Measurements from ENCODE around the gene OGG1. TPM values are rescaled to one million over a fixed set of nuclear protein-coding genes. Genes with fewer than 3 reads are reported as not detected.

Gene OGG1
- total RNA-seq, 3 donors from 2014 or later (not counting 1 experiment from before 2014, with no cell fraction given), result 33.4 to 52.1 (median 34.7) TPM

DNA sequence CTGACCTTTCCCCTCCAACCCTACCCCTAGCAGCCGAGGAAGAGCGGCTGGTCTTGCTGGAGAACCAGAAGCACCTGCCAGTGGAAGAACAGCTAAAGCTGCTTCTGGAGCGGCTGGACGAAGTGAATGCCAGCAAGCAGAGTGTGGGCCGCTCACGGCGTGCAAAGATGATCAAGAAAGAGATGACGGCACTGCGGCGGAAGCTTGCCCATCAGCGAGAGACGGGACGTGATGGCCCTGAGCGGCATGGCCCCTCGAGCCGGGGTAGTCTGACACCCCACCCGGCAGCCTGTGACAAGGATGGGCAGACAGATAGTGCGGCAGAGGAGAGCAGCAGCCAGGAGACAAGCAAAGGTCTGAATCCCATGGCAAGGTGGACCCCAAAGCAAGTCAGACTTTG, 6.2 kb upstream of the OGG1 start:
- Histone ChIP-seq H3K4me1 (ENCODE audit: control insufficient read depth, insufficient read depth, low read length) (no peaks in the 10 kb centered on the region), H3K27ac (ENCODE audit: low read length) (no peak overlapping the region), H3K9me3 (ENCODE audit: control insufficient read depth, insufficient read depth, low read length) (no peaks in the 10 kb centered on the region), H3K4me3 (ENCODE audit: low read length) (no peak overlapping the region), H3K36me3 (ENCODE audit: control insufficient read depth, insufficient read depth, low read length) (peaks cover 95% of the 10 kb centered on the region), H3K27me3 (ENCODE audit: control insufficient read depth, insufficient read depth, low read length) (no peaks in the 10 kb centered on the region)
- Mint-ChIP-seq H3K4me1 (peaks cover 11 to 12% of the 10 kb centered on the region in 2 donors), H3K27ac (no peak overlapping the region), H3K4me3 (no peak overlapping the region), H3K27me3 (ENCODE audit: low read depth in 2 of 2) (no peaks in the 10 kb centered on the region), H3K36me3 (peaks cover 17% of the 10 kb centered on the region), H3K9me3 (no peaks in the 10 kb centered on the region)
- TF ChIP-seq, protein P1, sequence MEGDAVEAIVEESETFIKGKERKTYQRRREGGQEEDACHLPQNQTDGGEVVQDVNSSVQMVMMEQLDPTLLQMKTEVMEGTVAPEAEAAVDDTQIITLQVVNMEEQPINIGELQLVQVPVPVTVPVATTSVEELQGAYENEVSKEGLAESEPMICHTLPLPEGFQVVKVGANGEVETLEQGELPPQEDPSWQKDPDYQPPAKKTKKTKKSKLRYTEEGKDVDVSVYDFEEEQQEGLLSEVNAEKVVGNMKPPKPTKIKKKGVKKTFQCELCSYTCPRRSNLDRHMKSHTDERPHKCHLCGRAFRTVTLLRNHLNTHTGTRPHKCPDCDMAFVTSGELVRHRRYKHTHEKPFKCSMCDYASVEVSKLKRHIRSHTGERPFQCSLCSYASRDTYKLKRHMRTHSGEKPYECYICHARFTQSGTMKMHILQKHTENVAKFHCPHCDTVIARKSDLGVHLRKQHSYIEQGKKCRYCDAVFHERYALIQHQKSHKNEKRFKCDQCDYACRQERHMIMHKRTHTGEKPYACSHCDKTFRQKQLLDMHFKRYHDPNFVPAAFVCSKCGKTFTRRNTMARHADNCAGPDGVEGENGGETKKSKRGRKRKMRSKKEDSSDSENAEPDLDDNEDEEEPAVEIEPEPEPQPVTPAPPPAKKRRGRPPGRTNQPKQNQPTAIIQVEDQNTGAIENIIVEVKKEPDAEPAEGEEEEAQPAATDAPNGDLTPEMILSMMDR (IDR thresholded peaks at IDR 0.05), result no peak
- ATAC-seq, result no peak
- WGBS (ENCODE audit: insufficient coverage), result 97% methylated on average over 18 of the region's 18 CpGs
- intact Hi-C loops (cut with micrococcal nuclease), result no loop called here
- no peak for DNase-seq

DNA sequence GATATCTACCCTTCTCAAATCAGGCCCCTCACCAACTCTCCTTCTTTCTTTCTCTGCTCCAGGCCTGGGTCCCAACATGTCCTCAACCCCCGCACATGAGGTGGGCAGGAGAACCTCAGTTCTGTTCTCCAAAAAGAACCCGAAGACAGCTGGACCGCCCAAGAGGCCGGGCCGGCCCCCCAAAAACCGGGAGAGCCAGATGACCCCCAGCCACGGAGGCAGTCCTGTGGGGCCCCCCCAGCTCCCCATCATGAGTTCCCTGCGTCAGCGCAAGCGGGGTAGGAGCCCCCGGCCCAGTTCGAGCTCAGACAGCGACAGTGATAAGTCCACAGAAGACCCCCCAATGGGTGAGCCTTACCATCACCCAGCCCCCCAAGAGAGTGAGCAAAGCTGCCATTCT, 5.6 kb upstream of the OGG1 start:
- Histone ChIP-seq H3K4me1 (ENCODE audit: control insufficient read depth, insufficient read depth, low read length) (peaks cover 5% of the 10 kb centered on the region), H3K36me3 (ENCODE audit: control insufficient read depth, insufficient read depth, low read length) (peaks cover 90% of the 10 kb centered on the region), H3K27ac (ENCODE audit: low read length) (no peak overlapping the region), H3K4me3 (ENCODE audit: low read length) (no peak overlapping the region), H3K27me3 (ENCODE audit: control insufficient read depth, insufficient read depth, low read length) (no peaks in the 10 kb centered on the region), H3K9me3 (ENCODE audit: control insufficient read depth, insufficient read depth, low read length) (no peaks in the 10 kb centered on the region)
- H3K4me3 Mint-ChIP-seq, result no peak overlapping the region
- ATAC-seq (no peak), DNase-seq (no peak)
- no peaks in the 10 kb centered on the region for H3K9me3 Mint-ChIP-seq
- H3K27ac Mint-ChIP-seq, result peak overlapping the region in 1 of 2 donors; percentile 58
- peaks cover 11% of the 10 kb centered on the region for H3K36me3 Mint-ChIP-seq
- H3K27me3 Mint-ChIP-seq (ENCODE audit: low read depth in 2 of 2), result no peaks in the 10 kb centered on the region
- TF ChIP-seq, protein P1 (IDR thresholded peaks at IDR 0.05), result no peak
- 97% methylated on average over 13 of the region's 13 CpGs for WGBS (ENCODE audit: insufficient coverage)
- peaks cover 11 to 13% of the 10 kb centered on the region in 2 donors for H3K4me1 Mint-ChIP-seq
- intact Hi-C loops (cut with micrococcal nuclease), result no loop called here

DNA sequence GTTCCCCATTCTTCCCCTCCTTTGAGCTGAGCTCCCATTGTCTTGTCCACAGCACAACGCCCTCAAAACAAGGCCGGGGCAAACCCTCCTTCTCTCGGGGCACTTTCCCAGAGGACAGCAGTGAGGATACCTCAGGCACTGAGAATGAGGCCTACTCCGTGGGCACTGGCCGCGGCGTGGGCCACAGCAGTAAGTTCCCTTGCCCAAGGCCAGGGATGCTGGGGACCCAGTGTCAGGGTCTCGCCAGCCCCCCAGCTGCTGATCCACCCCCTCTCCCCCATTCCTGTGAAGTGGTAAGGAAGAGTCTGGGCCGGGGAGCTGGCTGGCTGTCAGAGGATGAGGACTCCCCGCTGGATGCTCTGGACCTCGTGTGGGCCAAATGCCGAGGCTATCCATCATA, 4.2 kb upstream of the OGG1 start:
- Mint-ChIP-seq H3K4me3 (no peak overlapping the region), H3K9me3 (no peaks in the 10 kb centered on the region), H3K36me3 (no peaks in the 10 kb centered on the region), H3K4me1 (peaks cover 17 to 18% of the 10 kb centered on the region in 2 donors), H3K27ac (no peak overlapping the region), H3K27me3 (ENCODE audit: low read depth in 2 of 2) (no peaks in the 10 kb centered on the region)
- 96% methylated on average over 9 of the region's 12 CpGs for WGBS (ENCODE audit: insufficient coverage)
- H3K9me3 ChIP-seq (ENCODE audit: control insufficient read depth, insufficient read depth, low read length), result no peaks in the 10 kb centered on the region
- H3K27me3 ChIP-seq (ENCODE audit: control insufficient read depth, insufficient read depth, low read length), result no peaks in the 10 kb centered on the region
- intact Hi-C loops (cut with micrococcal nuclease), result no loop called here
- ATAC-seq (no peak), DNase-seq (no peak)
- peaks cover 13% of the 10 kb centered on the region for H3K4me1 ChIP-seq (ENCODE audit: control insufficient read depth, insufficient read depth, low read length)
- no peak overlapping the region for H3K4me3 ChIP-seq (ENCODE audit: low read length)
- peaks cover 76% of the 10 kb centered on the region for H3K36me3 ChIP-seq (ENCODE audit: control insufficient read depth, insufficient read depth, low read length)
- H3K27ac ChIP-seq (ENCODE audit: low read length), result no peak overlapping the region
- TF ChIP-seq, protein P1 (IDR thresholded peaks at IDR 0.05), result no peak

DNA sequence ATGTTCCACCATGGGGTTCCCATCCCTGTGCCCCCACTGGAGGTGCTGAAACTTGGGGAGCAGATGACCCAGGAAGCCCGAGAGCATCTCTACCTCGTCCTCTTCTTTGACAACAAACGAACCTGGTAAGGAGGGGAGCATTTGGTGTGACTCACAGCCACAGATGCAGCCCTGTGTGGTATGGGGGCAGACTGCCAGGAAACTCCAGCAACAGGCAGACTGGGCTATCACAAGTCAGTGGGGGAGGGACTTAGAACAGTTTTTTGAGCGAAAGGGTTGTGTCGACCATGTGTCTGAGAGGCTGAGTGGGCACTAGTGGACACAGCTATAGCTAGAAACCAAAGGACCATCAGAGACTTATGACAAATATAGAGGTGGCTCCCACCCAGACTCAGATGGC, 3.4 kb upstream of the OGG1 start:
- no peak overlapping the region for H3K27ac Mint-ChIP-seq
- no peaks in the 10 kb centered on the region for H3K36me3 Mint-ChIP-seq
- no peak overlapping the region for H3K27ac ChIP-seq (ENCODE audit: low read length)
- WGBS (ENCODE audit: insufficient coverage), result 79% methylated on average over 5 of the region's 5 CpGs
- H3K4me3 Mint-ChIP-seq, result no peak overlapping the region
- ATAC-seq (no peak), DNase-seq (no peak)
- H3K36me3 ChIP-seq (ENCODE audit: control insufficient read depth, insufficient read depth, low read length), result peaks cover 68% of the 10 kb centered on the region
- H3K4me3 ChIP-seq (ENCODE audit: low read length), result no peak overlapping the region
- intact Hi-C loops (cut with micrococcal nuclease), result no loop called here
- peaks cover 24 to 26% of the 10 kb centered on the region in 2 donors for H3K4me1 Mint-ChIP-seq
- H3K4me1 ChIP-seq (ENCODE audit: control insufficient read depth, insufficient read depth, low read length), result peaks cover 21% of the 10 kb centered on the region
- H3K27me3 ChIP-seq (ENCODE audit: control insufficient read depth, insufficient read depth, low read length), result no peaks in the 10 kb centered on the region
- H3K9me3 ChIP-seq (ENCODE audit: control insufficient read depth, insufficient read depth, low read length), result no peaks in the 10 kb centered on the region
- TF ChIP-seq, protein P1 (IDR thresholded peaks at IDR 0.05), result no peak
- H3K9me3 Mint-ChIP-seq, result no peaks in the 10 kb centered on the region
- no peaks in the 10 kb centered on the region for H3K27me3 Mint-ChIP-seq (ENCODE audit: low read depth in 2 of 2)
